HAP-1 (cell line): ENCODE measurements around the gene REX1BD.

Source experiments
- DNase-seq, 2 experiments: peaks; one replicate each; pipeline ENCODE4 v3.0.0-alpha.2; 2016 to 2020; ENCODE audit warnings: low spot score in 2 of 2
- H3K27me3 ChIP-seq: fragments of 250-450 bp; sonication (Bioruptor Pico); 2 replicates; pipeline ENCODE4 v1.5.1; 2020; ENCODE audit warnings: low read depth, mild to moderate bottlenecking, moderate library complexity
- H3K36me3 ChIP-seq: fragments of 250-450 bp; sonication (Bioruptor Pico); replicated peaks from 2 replicates; pipeline ENCODE4 v1.5.1; 2020; ENCODE audit warnings: mild to moderate bottlenecking
- H3K4me1 ChIP-seq: fragments of 250-450 bp; sonication (Bioruptor Pico); 2 replicates; pipeline ENCODE4 v1.5.1; 2020; ENCODE audit warnings: mild to moderate bottlenecking
- H3K4me3 ChIP-seq: fragments of 250-450 bp; sonication (Bioruptor Pico); 2 replicates; pipeline ENCODE4 v1.5.1; 2020; ENCODE audit warnings: mild to moderate bottlenecking, moderate library complexity
- H3K9me3 ChIP-seq: fragments of 250-450 bp; sonication (Bioruptor Pico); 2 replicates; pipeline ENCODE4 v1.5.1; 2020; ENCODE audit warnings: mild to moderate bottlenecking, moderate library complexity
- in situ Hi-C: fragments of 300-500 bp; cut with MboI; formaldehyde crosslinking; loops from 3 replicates; pipeline ENCODE4 v1.14.3; 2020; ENCODE audit warnings: low sequenced_read_pairs, inconsistent platforms, mixed read lengths

REX1BD gene

GRCh38 chr19:18559685-18560084 lies 28.9 kb upstream of the REX1BD start:
- no peak for DNase-seq
- peaks cover 27% of the 10 kb centered on the region for H3K36me3 ChIP-seq
- H3K27me3 ChIP-seq = no peaks in the 10 kb centered on the region
- in situ Hi-C loops = no loop called here
- no peak overlapping the region for H3K4me3 ChIP-seq
- H3K4me1 ChIP-seq = no peaks in the 10 kb centered on the region
- H3K9me3 ChIP-seq = no peaks in the 10 kb centered on the region

GRCh38 chr19:18562086-18562485 lies 26.5 kb upstream of the REX1BD start:
- in situ Hi-C loops = no loop called here
- no peak overlapping the region for H3K4me3 ChIP-seq
- no peaks in the 10 kb centered on the region for H3K4me1 ChIP-seq
- no peaks in the 10 kb centered on the region for H3K9me3 ChIP-seq
- DNase-seq = no peak
- H3K27me3 ChIP-seq = no peaks in the 10 kb centered on the region
- peaks cover 51% of the 10 kb centered on the region for H3K36me3 ChIP-seq

GRCh38 chr19:18566953-18567352 lies 21.6 kb upstream of the REX1BD start:
- Histone ChIP-seq H3K4me1 (peaks cover 3% of the 10 kb centered on the region; the same call in 1 of the 2 replicates), H3K9me3 (no peaks in the 10 kb centered on the region), H3K4me3 (no peak overlapping the region), H3K36me3 (peaks cover 72% of the 10 kb centered on the region), H3K27me3 (no peaks in the 10 kb centered on the region)
- no peak for DNase-seq
- in situ Hi-C loops = no loop called here

GRCh38 chr19:18568367-18568766 lies 20.2 kb upstream of the REX1BD start:
- peaks cover 81% of the 10 kb centered on the region for H3K36me3 ChIP-seq
- peaks cover 9% of the 10 kb centered on the region for H3K4me1 ChIP-seq
- no peak for DNase-seq
- in situ Hi-C loops = no loop called here
- H3K9me3 ChIP-seq = no peaks in the 10 kb centered on the region
- H3K27me3 ChIP-seq = no peaks in the 10 kb centered on the region
- no peak overlapping the region for H3K4me3 ChIP-seq

- H3K4me1 ChIP-seq = peaks cover 12% of the 10 kb centered on the region
- in situ Hi-C loops = no loop called here
- peaks cover 79% of the 10 kb centered on the region for H3K36me3 ChIP-seq
- no peaks in the 10 kb centered on the region for H3K9me3 ChIP-seq
- peak; percentile 97 to 99 for DNase-seq
- no peaks in the 10 kb centered on the region for H3K27me3 ChIP-seq
- H3K4me3 ChIP-seq = peak within 1 kb of the TSS; percentile 80
Observed at GRCh38 chr19:18571564-18572344, 16.8 kb upstream of the REX1BD start, which contains the start of gene UBA52. Gene UBA52, plus strand, starts transcription at chr19:18571857. Its CDS starts 1,444 bp downstream, at chr19:18573301.

GRCh38 chr19:18574691-18575291 lies 13.8 kb upstream of the REX1BD start:
- in situ Hi-C loops = no loop called here
- Histone ChIP-seq H3K9me3 (no peaks in the 10 kb centered on the region), H3K4me1 (peaks cover 12% of the 10 kb centered on the region), H3K36me3 (peaks cover 56% of the 10 kb centered on the region), H3K4me3 (no peak overlapping the region), H3K27me3 (no peaks in the 10 kb centered on the region)
- no peak for DNase-seq

GRCh38 chr19:18576383-18576782 lies 12.2 kb upstream of the REX1BD start:
- Histone ChIP-seq H3K9me3 (no peaks in the 10 kb centered on the region), H3K36me3 (peaks cover 52% of the 10 kb centered on the region), H3K4me3 (no peak overlapping the region), H3K4me1 (peaks cover 10% of the 10 kb centered on the region), H3K27me3 (no peaks in the 10 kb centered on the region)
- DNase-seq = no peak
- in situ Hi-C loops = no loop called here

- Histone ChIP-seq H3K36me3 (peaks cover 47% of the 10 kb centered on the region), H3K4me1 (peaks cover 10% of the 10 kb centered on the region), H3K4me3 (no peak overlapping the region), H3K9me3 (no peaks in the 10 kb centered on the region), H3K27me3 (no peaks in the 10 kb centered on the region)
- in situ Hi-C loops = no loop called here
- no peak for DNase-seq
Observed at GRCh38 chr19:18577365-18577914, 11.2 kb upstream of the REX1BD start.

- Histone ChIP-seq H3K9me3 (no peaks in the 10 kb centered on the region), H3K36me3 (peaks cover 18% of the 10 kb centered on the region), H3K4me3 (no peak overlapping the region), H3K27me3 (no peaks in the 10 kb centered on the region), H3K4me1 (no peaks in the 10 kb centered on the region)
- in situ Hi-C loops = no loop called here
- no peak for DNase-seq
Observed at GRCh38 chr19:18580311-18580710, 8.3 kb upstream of the REX1BD start.

- Histone ChIP-seq H3K36me3 (peaks cover 11% of the 10 kb centered on the region), H3K4me1 (peaks cover 16% of the 10 kb centered on the region), H3K9me3 (0 out of 2 replicates have a peak, but pooled peaks cover 3% of the 10 kb centered on the region), H3K27me3 (0 out of 2 replicates have a peak, but pooled peaks cover 2% of the 10 kb centered on the region), H3K4me3 (no peak overlapping the region)
- DNase-seq = no peak
- in situ Hi-C loops = no loop called here
Observed at GRCh38 chr19:18586306-18586705, 2.3 kb upstream of the REX1BD start.

GRCh38 chr19:18587561-18587960 lies 1.0 kb upstream of the REX1BD start:
- Histone ChIP-seq H3K9me3 (0 out of 2 replicates have a peak, but pooled peaks cover 3% of the 10 kb centered on the region), H3K4me1 (peaks cover 16% of the 10 kb centered on the region), H3K36me3 (peaks cover 13% of the 10 kb centered on the region), H3K4me3 (no peak overlapping the region), H3K27me3 (0 out of 2 replicates have a peak, but pooled peaks cover 2% of the 10 kb centered on the region)
- in situ Hi-C loops = no loop called here
- no peak for DNase-seq

- no peak for DNase-seq
- H3K27me3 ChIP-seq = 0 out of 2 replicates have a peak, but pooled peaks cover 2% of the 10 kb centered on the region
- in situ Hi-C loops = no loop called here
Observed at GRCh38 chr19:18587962-18588610, 512 bp upstream of the REX1BD start.

GRCh38 chr19:18589380-18590272 lies 1.0 kb downstream of the REX1BD start:
- H3K36me3 ChIP-seq = peaks cover 16% of the 10 kb centered on the region
- in situ Hi-C loops = no loop called here
- peak overlapping the region; percentile 79 for H3K4me3 ChIP-seq
- 0 out of 2 replicates have a peak, but pooled peaks cover 2% of the 10 kb centered on the region for H3K27me3 ChIP-seq
- H3K4me1 ChIP-seq = peaks cover 22% of the 10 kb centered on the region
- H3K9me3 ChIP-seq = 0 out of 2 replicates have a peak, but pooled peaks cover 3% of the 10 kb centered on the region
- DNase-seq = peak; percentile 88 to 95

More at GRCh38 chr19:18587962-18588610, 512 bp upstream of the REX1BD start:
- peaks cover 16% of the 10 kb centered on the region for H3K36me3 ChIP-seq
- H3K4me1 ChIP-seq = peaks cover 16% of the 10 kb centered on the region
- H3K4me3 ChIP-seq = peak overlapping the region; percentile 79
- 0 out of 2 replicates have a peak, but pooled peaks cover 3% of the 10 kb centered on the region for H3K9me3 ChIP-seq
